Loucy (cell line): Measurements from ENCODE around the gene VPS13D.

ENCODE experiments used
- H2AFZ ChIP-seq: fragments of 200-600 bp; sonication (generic); 2 replicates; pipeline ENCODE4 v1.6.0; 2016; ENCODE audit warnings: antibody characterized with exemption, mild to moderate bottlenecking, low read length, moderate library complexity
- H3F3A ChIP-seq: fragments of 200-600 bp; 2 replicates; pipeline ENCODE4 v1.6.0; 2016; ENCODE audit warnings: antibody characterized with exemption, low read depth, mild to moderate bottlenecking
- H3K27me3 ChIP-seq: fragments of 200-600 bp; sonication (generic); 2 replicates; pipeline ENCODE4 v1.6.1; 2014; ENCODE audit warnings: low read length, mild to moderate bottlenecking; ENCODE audit not compliant: insufficient read depth, poor library complexity, severe bottlenecking
- H3K36me3 ChIP-seq: fragments of 200-600 bp; sonication (generic); 2 replicates; pipeline ENCODE4 v1.6.1; 2016; ENCODE audit warnings: low read length; ENCODE audit not compliant: insufficient read depth
- H3K4me1 ChIP-seq: fragments of 200-600 bp; sonication (generic); 2 replicates; pipeline ENCODE4 v1.5.1; 2014; ENCODE audit warnings: low read length, mild to moderate bottlenecking; ENCODE audit not compliant: insufficient read depth, poor library complexity, severe bottlenecking
- H3K4me2 ChIP-seq: fragments of 200-600 bp; sonication (generic); 2 replicates; pipeline ENCODE4 v1.6.0; 2014; ENCODE audit warnings: antibody characterized with exemption, low read length, low read depth, mild to moderate bottlenecking; ENCODE audit not compliant: poor library complexity, severe bottlenecking
- H3K4me3 ChIP-seq: fragments of 200-600 bp; sonication (generic); 2 replicates; pipeline ENCODE4 v1.5.1; 2014; ENCODE audit warnings: low read length, mild to moderate bottlenecking, mixed read lengths; ENCODE audit not compliant: poor library complexity, severe bottlenecking
- H3K79me2 ChIP-seq: fragments of 200-600 bp; sonication (generic); 2 replicates; pipeline ENCODE4 v1.6.1; 2014; ENCODE audit warnings: low read length; ENCODE audit not compliant: insufficient read depth
- H3K9ac ChIP-seq: fragments of 200-600 bp; sonication (generic); 2 replicates; pipeline ENCODE4 v1.6.0; 2014; ENCODE audit warnings: mild to moderate bottlenecking, low read depth, low read length, moderate library complexity; ENCODE audit not compliant: poor library complexity, severe bottlenecking
- H3K9me2 ChIP-seq: fragments of 200-600 bp; sonication (generic); replicated peaks from 2 replicates; pipeline ENCODE4 v1.6.1; 2016; ENCODE audit warnings: low read depth, low read length, mixed read lengths
- H3K9me3 ChIP-seq: fragments of 200-600 bp; sonication (generic); 2 replicates; pipeline ENCODE4 v1.6.1; 2014; ENCODE audit warnings: mild to moderate bottlenecking, antibody characterized with exemption, low read length, low read depth; ENCODE audit not compliant: insufficient read depth
- H4K20me1 ChIP-seq: fragments of 200-600 bp; sonication (generic); 2 replicates; pipeline ENCODE4 v1.6.0; 2014; ENCODE audit warnings: antibody characterized with exemption, low read length, mild to moderate bottlenecking; ENCODE audit not compliant: insufficient read depth, poor library complexity, severe bottlenecking
- CTCF ChIP-seq: fragments of 200-600 bp; sonication (generic); conservative IDR thresholded peaks from 2 replicates; pipeline ENCODE4 v1.5.1; 2014; ENCODE audit warnings: mild to moderate bottlenecking, antibody characterized with exemption, low read length
- EZH2phosphoT487 ChIP-seq: fragments of 200-600 bp; IDR thresholded peaks from 2 replicates; pipeline ENCODE4 v1.6.1; 2018; ENCODE audit warnings: antibody characterized with exemption, mild to moderate bottlenecking, moderate library complexity, borderline replicate concordance

The VPS13D gene

DNA sequence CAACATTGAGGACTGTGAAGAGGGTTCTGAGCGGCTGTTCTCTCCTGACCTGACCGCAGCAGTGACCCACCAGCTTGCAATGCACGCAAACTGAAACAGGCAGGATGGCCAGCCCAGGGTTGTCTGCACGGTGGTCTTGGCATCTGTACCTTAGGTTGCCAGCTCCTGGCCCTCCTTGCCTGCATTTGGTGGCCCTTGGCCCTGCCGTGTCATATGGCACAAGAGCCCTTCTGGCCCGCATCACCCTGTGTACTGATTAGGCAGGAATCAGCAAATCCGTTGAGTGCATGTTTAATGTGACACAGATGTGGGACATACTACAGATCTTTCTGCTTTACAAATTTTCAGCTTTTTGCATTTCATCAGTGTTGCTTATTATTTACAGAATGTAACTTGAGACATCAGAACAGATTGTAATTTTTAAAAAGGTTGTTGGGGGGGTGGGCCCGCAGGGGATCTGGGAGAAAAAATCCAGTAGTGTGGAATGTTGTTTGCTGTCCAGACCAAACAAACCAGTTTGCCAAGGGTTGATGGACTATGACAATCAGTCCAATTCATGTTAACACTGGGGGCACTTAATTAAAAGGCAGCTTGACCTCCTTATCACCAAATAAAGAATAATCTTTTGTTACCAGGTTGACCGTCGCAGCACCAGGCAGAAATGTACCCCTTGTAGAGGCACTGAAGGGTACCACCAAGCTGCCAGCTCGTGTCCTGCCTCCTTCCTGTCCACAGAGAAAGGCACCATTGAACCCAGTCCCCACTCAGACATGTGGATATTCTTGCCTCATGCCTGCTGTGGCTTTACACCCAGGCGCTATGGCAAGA is 255.6 kb downstream of the VPS13D start:
- H3K9me3 ChIP-seq, result no peaks in the 10 kb centered on the region
- H3K36me3 ChIP-seq, result no peaks in the 10 kb centered on the region
- no peaks in the 10 kb centered on the region for H3K79me2 ChIP-seq
- no peak overlapping the region for H3K9ac ChIP-seq
- no peak for TF ChIP-seq CTCF
- no peak for TF ChIP-seq EZH2phosphoT487
- H4K20me1 ChIP-seq, result no peaks in the 10 kb centered on the region
- peaks cover 17% of the 10 kb centered on the region for H3K4me1 ChIP-seq
- no peak overlapping the region for H2AFZ ChIP-seq
- H3F3A ChIP-seq, result no peaks in the 10 kb centered on the region
- no peak overlapping the region for H3K4me2 ChIP-seq
- H3K9me2 ChIP-seq, result no peaks in the 10 kb centered on the region
- H3K4me3 ChIP-seq, result no peak overlapping the region
- no peaks in the 10 kb centered on the region for H3K27me3 ChIP-seq

- Histone ChIP-seq H4K20me1 (no peaks in the 10 kb centered on the region), H3K9me2 (no peaks in the 10 kb centered on the region), H3K4me3 (no peak overlapping the region), H2AFZ (no peak overlapping the region), H3F3A (no peaks in the 10 kb centered on the region), H3K4me1 (peaks cover 11% of the 10 kb centered on the region), H3K4me2 (no peak overlapping the region), H3K27me3 (no peaks in the 10 kb centered on the region), H3K9ac (no peak overlapping the region), H3K36me3 (no peaks in the 10 kb centered on the region), H3K9me3 (no peaks in the 10 kb centered on the region), H3K79me2 (no peaks in the 10 kb centered on the region)
- no peak for TF ChIP-seq EZH2phosphoT487
- no peak for TF ChIP-seq CTCF
Observed at GRCh38 chr1:12486059-12486341, 256.2 kb downstream of the VPS13D start.

- H3K79me2 ChIP-seq, result no peaks in the 10 kb centered on the region
- H4K20me1 ChIP-seq, result no peaks in the 10 kb centered on the region
- H3F3A ChIP-seq, result no peaks in the 10 kb centered on the region
- no peaks in the 10 kb centered on the region for H3K27me3 ChIP-seq
- H3K9ac ChIP-seq, result no peak overlapping the region
- H2AFZ ChIP-seq, result no peak overlapping the region
- TF ChIP-seq EZH2phosphoT487, result no peak
- TF ChIP-seq CTCF, result no peak
- H3K9me2 ChIP-seq, result no peaks in the 10 kb centered on the region
- peaks cover 6% of the 10 kb centered on the region for H3K4me1 ChIP-seq
- no peaks in the 10 kb centered on the region for H3K36me3 ChIP-seq
- no peak overlapping the region for H3K4me2 ChIP-seq
- H3K4me3 ChIP-seq, result no peak overlapping the region
- no peaks in the 10 kb centered on the region for H3K9me3 ChIP-seq
Observed at GRCh38 chr1:12486401-12487005, 256.7 kb downstream of the VPS13D start.
